ENCODE results near the gene UNC80. TPM values are rescaled to one million over a fixed set of nuclear protein-coding genes. Genes with fewer than 3 reads are reported as not detected.
A peak's percentile ranks its signal among the peaks of the same experiment; 100 is the strongest.

The UNC80 gene
- total and polyA plus RNA-seq, 2 of the 13 experiments (the other 11 are each of a cell fraction or from before 2014, with no cell fraction given), result not detected

DNA sequence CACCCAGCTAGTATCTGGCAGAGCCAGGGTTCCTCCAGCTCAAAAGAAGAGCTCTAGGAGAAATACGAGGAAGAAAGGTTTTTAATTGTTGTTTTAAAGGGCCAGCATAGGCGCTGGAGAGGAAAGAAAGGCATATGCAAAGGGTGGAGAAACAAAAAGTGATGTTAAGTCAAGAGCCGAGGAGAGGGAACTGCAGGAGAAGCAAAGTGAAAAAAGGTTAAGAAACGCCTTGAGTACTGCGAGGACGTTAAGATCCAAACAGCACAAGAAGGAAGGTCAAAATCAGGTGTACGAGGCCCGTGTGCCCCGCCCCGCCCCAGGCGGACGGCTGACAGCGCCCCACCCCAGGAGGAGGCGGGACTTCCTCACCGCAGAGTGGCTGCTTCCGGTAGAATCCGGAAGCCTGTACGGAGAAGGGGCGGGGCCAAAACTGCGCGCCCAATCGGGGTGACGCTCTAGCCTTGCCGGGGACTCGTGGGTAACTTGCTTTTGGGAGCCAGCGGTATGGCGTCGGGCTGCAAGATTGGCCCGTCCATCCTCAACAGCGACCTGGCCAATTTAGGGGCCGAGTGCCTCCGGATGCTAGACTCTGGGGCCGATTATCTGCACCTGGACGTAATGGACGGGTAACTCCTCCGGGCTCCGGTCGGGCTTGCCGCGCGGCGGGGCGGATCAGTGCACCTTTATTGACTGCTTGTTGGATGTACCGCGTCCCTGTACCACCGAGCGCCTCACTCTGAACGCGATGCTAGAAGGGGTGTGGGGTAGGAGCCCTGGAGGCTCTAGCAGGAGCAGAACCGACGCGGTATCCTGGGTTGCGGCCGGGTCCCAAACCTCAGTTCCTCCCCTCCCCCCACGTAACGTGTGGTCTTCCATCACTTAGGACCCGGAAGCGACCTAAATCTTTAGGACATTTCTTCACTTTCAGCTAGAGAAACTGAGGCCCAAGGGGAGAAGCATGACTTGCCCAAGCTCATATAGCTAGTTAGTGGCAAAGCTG lies 230.8 kb downstream of the UNC80 start, which contains the start of gene RPE (continued):
- TF ChIP-seq SMC3 (IDR thresholded peaks at IDR 0.05; ENCODE audit: low read length), result no peak
- peak; percentile 98 for TF ChIP-seq ZFP91 (CRISPR knock-in tag; IDR thresholded peaks at IDR 0.05; ENCODE audit: borderline replicate concordance)
- no peak for TF ChIP-seq ZNF543 (CRISPR knock-in tag; IDR thresholded peaks at IDR 0.05)
- 0 out of 2 replicates have a peak, but pooled peaks have one; percentile 47 for TF ChIP-seq FOXJ3 (CRISPR knock-in tag; IDR thresholded peaks at IDR 0.05; ENCODE audit: borderline replicate concordance)
- no peak for TF ChIP-seq HNRNPK (IDR thresholded peaks at IDR 0.05; ENCODE audit: low read depth, low read length, poor library complexity, severe bottlenecking)
- TF ChIP-seq CENPT (CRISPR knock-in tag; IDR thresholded peaks at IDR 0.05; ENCODE audit: low read depth), result 0 out of 2 replicates have a peak, but pooled peaks have one; percentile 62
- TF ChIP-seq ZNF12 (CRISPR knock-in tag; IDR thresholded peaks at IDR 0.05), result peak; percentile 48; the same call in 1 of the 2 replicates
- TF ChIP-seq PCBP2 (optimal IDR thresholded peaks at IDR 0.05; ENCODE audit: low read depth, low read length, poor library complexity, severe bottlenecking), result no peak
- peak; percentile 81; the same call in 1 of the 2 replicates for TF ChIP-seq ZNF547 (CRISPR knock-in tag; IDR thresholded peaks at IDR 0.05)
- TF ChIP-seq TBX2 (CRISPR knock-in tag; IDR thresholded peaks at IDR 0.05; ENCODE audit: borderline replicate concordance), result peak; percentile 85; the same call in 1 of the 2 replicates
- TF ChIP-seq, protein P1, sequence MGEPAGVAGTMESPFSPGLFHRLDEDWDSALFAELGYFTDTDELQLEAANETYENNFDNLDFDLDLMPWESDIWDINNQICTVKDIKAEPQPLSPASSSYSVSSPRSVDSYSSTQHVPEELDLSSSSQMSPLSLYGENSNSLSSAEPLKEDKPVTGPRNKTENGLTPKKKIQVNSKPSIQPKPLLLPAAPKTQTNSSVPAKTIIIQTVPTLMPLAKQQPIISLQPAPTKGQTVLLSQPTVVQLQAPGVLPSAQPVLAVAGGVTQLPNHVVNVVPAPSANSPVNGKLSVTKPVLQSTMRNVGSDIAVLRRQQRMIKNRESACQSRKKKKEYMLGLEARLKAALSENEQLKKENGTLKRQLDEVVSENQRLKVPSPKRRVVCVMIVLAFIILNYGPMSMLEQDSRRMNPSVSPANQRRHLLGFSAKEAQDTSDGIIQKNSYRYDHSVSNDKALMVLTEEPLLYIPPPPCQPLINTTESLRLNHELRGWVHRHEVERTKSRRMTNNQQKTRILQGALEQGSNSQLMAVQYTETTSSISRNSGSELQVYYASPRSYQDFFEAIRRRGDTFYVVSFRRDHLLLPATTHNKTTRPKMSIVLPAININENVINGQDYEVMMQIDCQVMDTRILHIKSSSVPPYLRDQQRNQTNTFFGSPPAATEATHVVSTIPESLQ (CRISPR knock-in tag; conservative IDR thresholded peaks at IDR 0.05), result no peak
- no peak for TF ChIP-seq TAF15 (IDR thresholded peaks at IDR 0.05; ENCODE audit: low read depth, low read length, poor library complexity, severe bottlenecking)
- peak; percentile 22; the same call in 1 of the 2 replicates for TF ChIP-seq ZMAT3 (CRISPR knock-in tag; conservative IDR thresholded peaks at IDR 0.05)
- peak; percentile 52; the same call in 1 of the 2 replicates for TF ChIP-seq HOMEZ (CRISPR knock-in tag; IDR thresholded peaks at IDR 0.05; ENCODE audit: low read depth)
- TF ChIP-seq ZNF724P (CRISPR knock-in tag; IDR thresholded peaks at IDR 0.05; ENCODE audit: borderline replicate concordance), result peak; percentile 46; the same call in 1 of the 2 replicates
- TF ChIP-seq, protein P2, sequence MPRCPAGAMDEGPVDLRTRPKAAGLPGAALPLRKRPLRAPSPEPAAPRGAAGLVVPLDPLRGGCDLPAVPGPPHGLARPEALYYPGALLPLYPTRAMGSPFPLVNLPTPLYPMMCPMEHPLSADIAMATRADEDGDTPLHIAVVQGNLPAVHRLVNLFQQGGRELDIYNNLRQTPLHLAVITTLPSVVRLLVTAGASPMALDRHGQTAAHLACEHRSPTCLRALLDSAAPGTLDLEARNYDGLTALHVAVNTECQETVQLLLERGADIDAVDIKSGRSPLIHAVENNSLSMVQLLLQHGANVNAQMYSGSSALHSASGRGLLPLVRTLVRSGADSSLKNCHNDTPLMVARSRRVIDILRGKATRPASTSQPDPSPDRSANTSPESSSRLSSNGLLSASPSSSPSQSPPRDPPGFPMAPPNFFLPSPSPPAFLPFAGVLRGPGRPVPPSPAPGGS (CRISPR knock-in tag; IDR thresholded peaks at IDR 0.05), result peak; percentile 85; the same call in 1 of the 2 replicates
- peak; percentile 40; the same call in 1 of the 2 replicates for TF ChIP-seq ZSCAN9 (CRISPR knock-in tag; IDR thresholded peaks at IDR 0.05; ENCODE audit: borderline replicate concordance)
- peak; percentile 70; the same call in 1 of the 2 replicates for TF ChIP-seq KAT7 (CRISPR knock-in tag; IDR thresholded peaks at IDR 0.05; ENCODE audit: borderline replicate concordance)
- TF ChIP-seq ZNF335 (CRISPR knock-in tag; IDR thresholded peaks at IDR 0.05), result 0 out of 2 replicates have a peak, but pooled peaks have one; percentile 52
- no peak for TF ChIP-seq ZEB1 (IDR thresholded peaks at IDR 0.05; ENCODE audit: insufficient replicate concordance, low read depth)
- 0 out of 2 replicates have a peak, but pooled peaks have one; percentile 62 for TF ChIP-seq HIVEP1 (CRISPR knock-in tag; IDR thresholded peaks at IDR 0.05)
- TF ChIP-seq HHEX (CRISPR knock-in tag; IDR thresholded peaks at IDR 0.05), result no peak
